Panc1 (cell line): ENCODE results near the gene ADCK2. TPM values are rescaled to one million over a fixed set of nuclear protein-coding genes. Genes with fewer than 3 reads are reported as not detected.
"Not testable (repeated sequence)": the region's sequence is repeated elsewhere in the genome, so short reads cannot be mapped to it uniquely, and the experiment has no call there.

Experiments used
- ATAC-seq: fragments of 200-7000 bp; cut with Tn5 transposase; 2 replicates; pipeline ENCODE4 v1.9.1; 2020; ENCODE audit warnings: mild to moderate bottlenecking, moderate library complexity
- BruUV-seq: library from RNA; stranded (reverse); fragments of 400-500 nt; replicated peaks from 2 replicates; lab custom pipeline; 2021; lab: Mats Ljungman, UMichigan
- CTCF ChIA-PET: fragments of 300-600 bp; sonication (Branson Sonifier 250); formaldehyde crosslinking; loops from one replicate; lab custom pipeline; 2022; ENCODE audit warnings: antibody characterized with exemption; lab: Charles Lee
- POLR2A ChIA-PET: fragments of 300-600 bp; sonication (Branson Sonifier 250); formaldehyde crosslinking; loops from one replicate; lab custom pipeline; 2022; ENCODE audit warnings: antibody characterized with exemption; lab: Charles Lee
- DNase-seq: peaks from one replicate; pipeline ENCODE4 v3.0.0-alpha.2; 2010; ENCODE audit warnings: low read depth, low spot score
- H3K27ac ChIP-seq: 2 replicates; pipeline ENCODE4 v1.5.1; 2011; ENCODE audit warnings: mild to moderate bottlenecking, low read length, inconsistent platforms
- H3K27me3 ChIP-seq: fragments of 200-500 bp; sonication (Bioruptor generic); 2 replicates; pipeline ENCODE4 v1.6.0; 2014; ENCODE audit warnings: low read length, inconsistent platforms; ENCODE audit not compliant: control insufficient read depth, insufficient read depth
- H3K36me3 ChIP-seq: fragments of 200-500 bp; sonication (Bioruptor generic); 2 replicates; pipeline ENCODE4 v1.5.1; 2014; ENCODE audit warnings: inconsistent platforms, mild to moderate bottlenecking, low read length, moderate library complexity; ENCODE audit not compliant: control insufficient read depth, insufficient read depth
- H3K4me1 ChIP-seq: 2 replicates; pipeline ENCODE4 v1.5.1; 2011; ENCODE audit warnings: inconsistent platforms, mild to moderate bottlenecking, low read length, moderate library complexity; ENCODE audit not compliant: control insufficient read depth, insufficient read depth
- H3K4me3 ChIP-seq, 2 experiments: 2 replicates each; pipeline ENCODE4 v1.5.1; 2011 to 2012; ENCODE audit warnings: low read depth in 2 of 2, low read length in 2 of 2, mild to moderate bottlenecking in 2 of 2, inconsistent platforms in 1 of 2, moderate library complexity in 1 of 2
- H3K9me3 ChIP-seq: fragments of 200-500 bp; sonication (Bioruptor generic); 2 replicates; pipeline ENCODE4 v1.5.1; 2014; ENCODE audit warnings: low read depth, mild to moderate bottlenecking, inconsistent platforms, low read length, moderate library complexity; ENCODE audit not compliant: control insufficient read depth, insufficient read depth
- CTCF ChIP-seq: fragments of 450-650 bp; IDR thresholded peaks from 2 replicates; pipeline ENCODE4 v1.5.1; 2017; ENCODE audit warnings: mild to moderate bottlenecking
- POLR2AphosphoS5 ChIP-seq: IDR thresholded peaks from 2 replicates; pipeline ENCODE4 v1.6.1; 2012; ENCODE audit warnings: mild to moderate bottlenecking, low read depth, low read length, moderate library complexity
- REST ChIP-seq, 2 experiments: IDR thresholded peaks; 2 replicates each; pipeline ENCODE4 v1.6.1; 2011 to 2012; ENCODE audit warnings: low read depth in 2 of 2, control low read depth in 1 of 2, low read length in 1 of 2, mild to moderate bottlenecking in 1 of 2, moderate library complexity in 1 of 2; ENCODE audit not compliant: insufficient read depth in 1 of 2
- SIN3A ChIP-seq: IDR thresholded peaks from 2 replicates; pipeline ENCODE4 v1.6.1; 2012; ENCODE audit warnings: low read depth, mild to moderate bottlenecking, low read length, moderate library complexity, borderline replicate concordance; ENCODE audit not compliant: insufficient read depth
- TCF7L2 ChIP-seq: IDR thresholded peaks from 2 replicates; pipeline ENCODE4 v1.6.1; 2011; ENCODE audit warnings: mild to moderate bottlenecking, low read depth, low read length, inconsistent platforms
- in situ Hi-C: cut with HindIII; loops from 2 replicates; pipeline ENCODE4 v1.10.0; 2016; ENCODE audit warnings: low sequenced_read_pairs, low pct_unique_long_range_greater_than_20kb
- intact Hi-C: fragments of 100-400 bp; cut with micrococcal nuclease; formaldehyde crosslinking; loops from one replicate; pipeline ENCODE4 v1.10.0; 2022; ENCODE audit not compliant: unreplicated experiment
- total RNA-seq: library from RNA; stranded (reverse); gene quantifications from one replicate; pipeline ENCODE4 v1.2.1, GENCODE V29; 2021; ENCODE audit not compliant: unreplicated experiment

ADCK2 gene
- total RNA-seq, 1 experiment from 2014 or later, result 21.6 TPM

- intact Hi-C loops (no loop called here), in situ Hi-C loops (no loop called here)
- ATAC-seq (no peak), DNase-seq (no peak)
- TF ChIP-seq POLR2AphosphoS5 (no peak), REST (IDR thresholded peaks at IDR 0.05; ENCODE audit: insufficient read depth in 1 of 2, low read depth in 2 of 2, low read length in 1 of 2) (no peak), TCF7L2 (no peak), SIN3A (no peak), CTCF (no peak)
- Histone ChIP-seq H3K4me1 (no peaks in the 10 kb centered on the region; the same call in 1 of the 2 replicates), H3K9me3 (no peaks in the 10 kb centered on the region), H3K27ac (no peak overlapping the region), H3K27me3 (no peaks in the 10 kb centered on the region), H3K36me3 (no peaks in the 10 kb centered on the region), H3K4me3 (no peak overlapping the region)
- ChIA-PET POLR2A (no interaction called here), CTCF (no interaction called here)
- no TSS peak for BruUV-seq
These were observed 3.4 kb upstream of the ADCK2 start for GRCh38 chr7:140669352-140669751.

GRCh38 chr7:140669862-140670261, 2.9 kb upstream of the ADCK2 start:
- BruUV-seq, H3K4me1 ChIP-seq, ATAC-seq, POLR2A ChIA-PET, H3K4me3 ChIP-seq, CTCF ChIA-PET, H3K27me3 ChIP-seq, H3K9me3 ChIP-seq, H3K27ac ChIP-seq, in situ Hi-C loops, H3K36me3 ChIP-seq, DNase-seq: not testable (repeated sequence)
- intact Hi-C loops, result loop anchor here (10.0 kb wide), 1 partner anchor 315 kb away; no protein-coding TSS in a partner anchor

- Histone ChIP-seq H3K27ac (no peak overlapping the region), H3K9me3 (no peaks in the 10 kb centered on the region), H3K36me3 (no peaks in the 10 kb centered on the region), H3K27me3 (no peaks in the 10 kb centered on the region), H3K4me1 (no peaks in the 10 kb centered on the region; the same call in 1 of the 2 replicates), H3K4me3 (no peak overlapping the region)
- in situ Hi-C loops (no loop called here), intact Hi-C loops (loop anchor here (10.0 kb wide), 1 partner anchor 314 kb away; no protein-coding TSS in a partner anchor)
- DNase-seq (no peak), ATAC-seq (no peak)
- TF ChIP-seq SIN3A, result no peak
- TF ChIP-seq CTCF, result no peak
- no peak for TF ChIP-seq REST (IDR thresholded peaks at IDR 0.05; ENCODE audit: insufficient read depth in 1 of 2, low read depth in 2 of 2, low read length in 1 of 2)
- no peak for TF ChIP-seq POLR2AphosphoS5
- no peak for TF ChIP-seq TCF7L2
- CTCF ChIA-PET, result no interaction called here
- BruUV-seq, result no TSS peak
- POLR2A ChIA-PET, result no interaction called here
These were observed 2.3 kb upstream of the ADCK2 start for GRCh38 chr7:140670343-140670935.
